NB4 (cell line): ENCODE measurements around the gene BHLHE41.

Experiments used
- CTCF ChIP-seq: IDR thresholded peaks from one replicate; pipeline ENCODE4 v1.5.1; 2012; ENCODE audit warnings: low read depth, low read length
- MAX ChIP-seq: IDR thresholded peaks from 2 replicates; pipeline ENCODE4 v1.6.1; 2011; ENCODE audit warnings: low read depth, low read length
- POLR2A ChIP-seq: IDR thresholded peaks from 2 replicates; pipeline ENCODE4 v1.6.1; 2011; ENCODE audit warnings: mild to moderate bottlenecking; ENCODE audit not compliant: insufficient read length; ENCODE audit errors: extremely low read depth

- no peak for TF ChIP-seq CTCF
- no peak for TF ChIP-seq POLR2A
- no peak for TF ChIP-seq MAX
Measured at GRCh38 chr12:26152507-26153102, 27.8 kb upstream of the BHLHE41 start.
